ENCODE data around the gene BDH2.

- TF ChIP-seq, protein P1, sequence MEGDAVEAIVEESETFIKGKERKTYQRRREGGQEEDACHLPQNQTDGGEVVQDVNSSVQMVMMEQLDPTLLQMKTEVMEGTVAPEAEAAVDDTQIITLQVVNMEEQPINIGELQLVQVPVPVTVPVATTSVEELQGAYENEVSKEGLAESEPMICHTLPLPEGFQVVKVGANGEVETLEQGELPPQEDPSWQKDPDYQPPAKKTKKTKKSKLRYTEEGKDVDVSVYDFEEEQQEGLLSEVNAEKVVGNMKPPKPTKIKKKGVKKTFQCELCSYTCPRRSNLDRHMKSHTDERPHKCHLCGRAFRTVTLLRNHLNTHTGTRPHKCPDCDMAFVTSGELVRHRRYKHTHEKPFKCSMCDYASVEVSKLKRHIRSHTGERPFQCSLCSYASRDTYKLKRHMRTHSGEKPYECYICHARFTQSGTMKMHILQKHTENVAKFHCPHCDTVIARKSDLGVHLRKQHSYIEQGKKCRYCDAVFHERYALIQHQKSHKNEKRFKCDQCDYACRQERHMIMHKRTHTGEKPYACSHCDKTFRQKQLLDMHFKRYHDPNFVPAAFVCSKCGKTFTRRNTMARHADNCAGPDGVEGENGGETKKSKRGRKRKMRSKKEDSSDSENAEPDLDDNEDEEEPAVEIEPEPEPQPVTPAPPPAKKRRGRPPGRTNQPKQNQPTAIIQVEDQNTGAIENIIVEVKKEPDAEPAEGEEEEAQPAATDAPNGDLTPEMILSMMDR (IDR thresholded peaks at IDR 0.05 in 8 of 11, conservative IDR thresholded peaks at IDR 0.05 in 3 of 11): no peak
- TF ChIP-seq POLR2A (IDR thresholded peaks at IDR 0.05) (no peak), POLR2AphosphoS5 (IDR thresholded peaks at IDR 0.05) (no peak)
Observed at GRCh38 chr4:103098341-103098740, 1.3 kb downstream of the BDH2 start.
